GM23338 (cell line): ENCODE measurements around the gene INO80.

Experiments
- CTCF ChIP-seq, 2 experiments: fragments of 200-600 bp in 1 of 2; sonication (generic) in 1 of 2; conservative IDR thresholded peaks; 2 replicates each; pipeline versions ENCODE4 v1.5.1 to v1.6.1; 2016 to 2017; ENCODE audit warnings: antibody characterized with exemption in 2 of 2, low read depth in 2 of 2, mild to moderate bottlenecking in 2 of 2, moderate library complexity in 1 of 2
- EZH2 ChIP-seq: fragments of 200-600 bp; sonication (generic); IDR thresholded peaks from one replicate; pipeline ENCODE4 v1.8.0; 2017; ENCODE audit warnings: antibody characterized with exemption, mild to moderate bottlenecking, low read depth; ENCODE audit not compliant: unreplicated experiment
- EZH2phosphoT487 ChIP-seq: fragments of 200-600 bp; sonication (generic); IDR thresholded peaks from one replicate; pipeline ENCODE4 v1.8.1; 2018; ENCODE audit warnings: antibody characterized with exemption; ENCODE audit not compliant: unreplicated experiment
- NANOG ChIP-seq: IDR thresholded peaks from 2 replicates; pipeline ENCODE4 v1.6.1; 2016; ENCODE audit warnings: antibody characterized with exemption, borderline replicate concordance
- POLR2AphosphoS5 ChIP-seq: IDR thresholded peaks from 2 replicates; pipeline ENCODE4 v1.6.1; 2016; ENCODE audit warnings: antibody characterized with exemption, low read depth
- REST ChIP-seq: IDR thresholded peaks from one replicate; pipeline ENCODE4 v1.6.1; 2018; ENCODE audit warnings: antibody characterized with exemption; ENCODE audit not compliant: unreplicated experiment
- ZNF114 ChIP-seq: fragments of 250-450 bp; sonication (Bioruptor Pico); IDR thresholded peaks from 2 replicates; pipeline ENCODE4 v1.5.0; 2020; ENCODE audit warnings: mild to moderate bottlenecking, moderate library complexity

GRCh38 chr15:40955930-40956540 is 160.0 kb downstream of the INO80 start:
- TF ChIP-seq EZH2 (no peak), CTCF (conservative IDR thresholded peaks at IDR 0.05; ENCODE audit: low read depth in 2 of 2) (no peak), ZNF114 (CRISPR knock-in tag) (no peak), NANOG (no peak), REST (no peak), EZH2phosphoT487 (no peak), POLR2AphosphoS5 (no peak; the same call in 1 of the 2 replicates)
